Measurements from ENCODE around the gene ACER2. TPM values are rescaled to one million over a fixed set of nuclear protein-coding genes. Genes with fewer than 3 reads are reported as not detected.

The ACER2 gene
- total RNA-seq, 2 donors from 2014 or later = 6.8 to 7.3 TPM

DNA sequence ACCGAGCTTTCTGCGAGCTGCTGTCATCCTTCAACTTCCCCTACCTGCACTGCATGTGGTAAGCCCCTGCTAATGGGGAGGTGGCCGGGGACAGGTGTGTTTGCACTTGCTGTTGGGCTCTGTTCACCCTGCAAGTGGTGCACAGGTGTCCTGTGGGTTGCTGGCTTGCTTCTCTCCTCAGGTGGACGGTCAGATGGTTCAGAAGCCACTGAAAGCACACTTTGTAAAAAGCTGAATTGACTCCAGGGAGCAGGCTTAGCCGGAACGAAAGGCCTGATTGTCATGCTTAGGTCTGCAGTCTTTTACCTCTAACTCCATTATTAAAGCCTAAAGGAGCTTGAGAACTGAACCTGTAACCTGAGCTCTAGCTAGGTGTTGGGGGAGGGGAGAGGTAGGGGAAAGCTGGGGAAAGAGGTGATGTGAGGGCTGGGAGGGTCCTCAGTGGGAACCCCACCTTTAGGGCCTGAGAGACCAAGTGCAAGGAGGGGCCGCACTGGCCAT lies 37.6 kb downstream of the ACER2 start:
- DNase-seq (ENCODE audit: low spot score) (no peak), ATAC-seq (ENCODE audit: insufficient number of reproducible peaks, low FRiP score, low read depth) (no peak)

DNA sequence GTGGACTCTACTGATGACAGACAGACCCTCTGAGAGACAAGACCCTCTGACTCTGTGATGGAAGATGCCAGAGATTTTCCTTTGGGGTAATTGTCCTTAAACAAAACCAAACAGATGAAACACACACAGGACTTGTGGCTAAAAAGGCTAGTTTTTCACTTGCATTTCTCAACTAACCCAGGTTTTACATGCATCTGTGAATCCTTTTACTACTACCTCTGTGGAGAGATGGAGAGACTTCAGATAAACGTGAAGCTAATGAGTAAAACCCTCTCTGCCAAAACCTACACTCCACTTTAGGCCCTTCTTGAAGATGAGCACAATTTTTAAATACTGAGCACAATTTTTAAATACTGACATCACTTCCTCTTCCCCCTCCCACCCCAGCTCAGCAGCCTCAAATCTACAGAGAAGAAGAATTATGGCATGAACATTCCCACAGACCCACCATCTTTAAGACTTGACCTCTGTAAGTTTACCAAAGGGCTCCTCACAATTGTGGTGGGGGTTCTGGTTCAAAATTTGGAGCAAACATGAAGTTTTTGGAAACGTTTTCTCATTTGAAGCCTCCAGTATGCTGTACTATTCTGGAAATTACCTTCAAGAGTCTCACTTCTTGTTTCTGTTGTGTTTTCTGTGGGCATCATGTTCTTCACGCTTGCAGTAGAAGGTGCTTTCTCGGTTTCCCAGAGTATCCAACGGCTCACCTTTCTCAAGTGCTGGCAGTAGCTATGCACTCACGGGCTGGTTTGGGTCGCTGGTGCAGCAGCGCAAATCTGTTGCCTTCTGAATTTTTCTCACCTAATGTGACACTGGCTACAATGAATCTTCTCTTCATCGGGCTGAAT lies 42.7 kb downstream of the ACER2 start:
- H3K4me3 ChIP-seq = no peak overlapping the region
- H3K36me3 ChIP-seq = peaks cover 12% of the 10 kb centered on the region
- no peaks in the 10 kb centered on the region for H3K27me3 ChIP-seq (replicated peaks; ENCODE audit: insufficient read depth)
- peaks cover 0 to 1% of the 10 kb centered on the region in 2 donors for H3K4me1 ChIP-seq (ENCODE audit: control insufficient read depth in 1 of 2, low read depth in 2 of 2)
- DNase-seq (ENCODE audit: low spot score) (no peak), ATAC-seq (ENCODE audit: insufficient number of reproducible peaks, low FRiP score, low read depth) (no peak)
- TF ChIP-seq, protein P1, sequence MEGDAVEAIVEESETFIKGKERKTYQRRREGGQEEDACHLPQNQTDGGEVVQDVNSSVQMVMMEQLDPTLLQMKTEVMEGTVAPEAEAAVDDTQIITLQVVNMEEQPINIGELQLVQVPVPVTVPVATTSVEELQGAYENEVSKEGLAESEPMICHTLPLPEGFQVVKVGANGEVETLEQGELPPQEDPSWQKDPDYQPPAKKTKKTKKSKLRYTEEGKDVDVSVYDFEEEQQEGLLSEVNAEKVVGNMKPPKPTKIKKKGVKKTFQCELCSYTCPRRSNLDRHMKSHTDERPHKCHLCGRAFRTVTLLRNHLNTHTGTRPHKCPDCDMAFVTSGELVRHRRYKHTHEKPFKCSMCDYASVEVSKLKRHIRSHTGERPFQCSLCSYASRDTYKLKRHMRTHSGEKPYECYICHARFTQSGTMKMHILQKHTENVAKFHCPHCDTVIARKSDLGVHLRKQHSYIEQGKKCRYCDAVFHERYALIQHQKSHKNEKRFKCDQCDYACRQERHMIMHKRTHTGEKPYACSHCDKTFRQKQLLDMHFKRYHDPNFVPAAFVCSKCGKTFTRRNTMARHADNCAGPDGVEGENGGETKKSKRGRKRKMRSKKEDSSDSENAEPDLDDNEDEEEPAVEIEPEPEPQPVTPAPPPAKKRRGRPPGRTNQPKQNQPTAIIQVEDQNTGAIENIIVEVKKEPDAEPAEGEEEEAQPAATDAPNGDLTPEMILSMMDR (IDR thresholded peaks at IDR 0.05) = no peak
- H3K27ac ChIP-seq = no peak overlapping the region
- H3K9me3 ChIP-seq = no peaks in the 10 kb centered on the region

More for the DNA sequence above, 37.6 kb downstream of the ACER2 start:
- Histone ChIP-seq H3K27ac (no peak overlapping the region), H3K9me3 (no peaks in the 10 kb centered on the region), H3K36me3 (peaks cover 7% of the 10 kb centered on the region), H3K4me3 (no peak overlapping the region), H3K4me1 (ENCODE audit: control insufficient read depth in 1 of 2, low read depth in 2 of 2) (no peaks in the 10 kb centered on the region), H3K27me3 (replicated peaks; ENCODE audit: insufficient read depth) (no peaks in the 10 kb centered on the region)
- TF ChIP-seq, protein P1 (IDR thresholded peaks at IDR 0.05) = no peak

DNA sequence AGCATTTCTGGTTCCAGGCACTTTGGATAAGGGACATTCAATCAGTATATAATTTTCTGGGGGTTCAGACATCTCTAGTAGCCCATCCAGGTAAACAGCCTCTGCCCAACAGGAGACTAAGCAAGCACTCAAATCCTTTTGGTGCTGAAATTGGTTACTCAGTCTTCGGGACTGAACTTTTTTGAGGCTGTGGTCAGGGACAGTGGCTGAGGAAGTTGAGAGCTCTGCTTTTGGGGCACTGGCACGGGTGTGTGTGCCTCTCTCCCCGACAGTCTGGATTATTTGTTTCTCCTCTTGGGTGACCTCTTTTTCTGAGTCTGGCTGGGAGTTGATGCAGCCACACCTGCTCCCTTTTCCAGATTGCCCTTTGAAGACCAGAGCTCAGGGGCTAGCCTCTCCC lies 47.6 kb downstream of the ACER2 start:
- TF ChIP-seq, protein P1 (IDR thresholded peaks at IDR 0.05) = no peak
- Histone ChIP-seq H3K27me3 (replicated peaks; ENCODE audit: insufficient read depth) (no peaks in the 10 kb centered on the region), H3K4me3 (no peak overlapping the region), H3K36me3 (peaks cover 5% of the 10 kb centered on the region), H3K9me3 (no peaks in the 10 kb centered on the region), H3K4me1 (ENCODE audit: control insufficient read depth in 1 of 2, low read depth in 2 of 2) (peaks cover 2 to 15% of the 10 kb centered on the region in 2 donors), H3K27ac (peak overlapping the region; percentile 65 to 78)
- DNase-seq (ENCODE audit: low spot score) = no peak
- no peak for ATAC-seq (ENCODE audit: insufficient number of reproducible peaks, low FRiP score, low read depth)

DNA sequence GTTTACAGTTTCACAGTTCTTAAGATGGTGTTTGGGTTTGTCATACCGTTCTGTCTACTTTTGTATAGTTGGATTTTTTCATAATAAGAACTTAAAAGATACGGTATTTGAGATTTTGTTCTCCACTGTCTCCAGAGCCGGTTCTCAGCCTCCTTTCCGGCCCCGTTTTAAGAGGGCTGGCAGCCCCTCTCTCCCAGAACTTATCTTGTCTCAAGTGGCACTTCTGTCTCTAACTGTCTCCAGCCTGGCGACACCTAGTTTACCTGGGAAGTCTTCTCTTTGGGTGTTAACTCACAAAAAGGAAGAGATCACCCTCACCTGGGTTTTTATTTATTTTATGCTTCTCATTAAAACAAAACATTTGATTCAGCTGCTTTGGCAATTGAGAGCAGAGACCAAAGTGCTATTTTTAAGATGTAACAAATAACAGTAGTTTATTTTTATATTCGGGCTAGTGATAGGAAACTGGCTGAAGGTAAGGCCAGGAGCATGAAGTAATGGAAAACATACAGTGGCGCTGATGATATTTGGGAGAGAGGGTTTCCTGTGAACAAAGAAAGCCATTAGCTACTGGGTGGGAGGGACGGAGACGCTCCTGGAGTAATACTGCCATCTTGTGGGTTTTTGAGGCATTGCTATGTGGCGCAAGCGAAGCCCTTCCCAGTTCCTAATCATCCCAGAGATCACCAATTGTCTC lies 48.3 kb downstream of the ACER2 start:
- no peaks in the 10 kb centered on the region for H3K9me3 ChIP-seq
- H3K4me3 ChIP-seq = peak overlapping the region; percentile 58
- DNase-seq (ENCODE audit: low spot score) = no peak
- peaks cover under 1% of the 10 kb centered on the region for H3K36me3 ChIP-seq
- TF ChIP-seq, protein P1 (IDR thresholded peaks at IDR 0.05) = peak; percentile 94
- peaks cover 2 to 15% of the 10 kb centered on the region in 2 donors for H3K4me1 ChIP-seq (ENCODE audit: control insufficient read depth in 1 of 2, low read depth in 2 of 2)
- no peaks in the 10 kb centered on the region for H3K27me3 ChIP-seq (replicated peaks; ENCODE audit: insufficient read depth)
- peak; percentile 84 for ATAC-seq (ENCODE audit: insufficient number of reproducible peaks, low FRiP score, low read depth)
- peak overlapping the region; percentile 65 to 78 for H3K27ac ChIP-seq

DNA sequence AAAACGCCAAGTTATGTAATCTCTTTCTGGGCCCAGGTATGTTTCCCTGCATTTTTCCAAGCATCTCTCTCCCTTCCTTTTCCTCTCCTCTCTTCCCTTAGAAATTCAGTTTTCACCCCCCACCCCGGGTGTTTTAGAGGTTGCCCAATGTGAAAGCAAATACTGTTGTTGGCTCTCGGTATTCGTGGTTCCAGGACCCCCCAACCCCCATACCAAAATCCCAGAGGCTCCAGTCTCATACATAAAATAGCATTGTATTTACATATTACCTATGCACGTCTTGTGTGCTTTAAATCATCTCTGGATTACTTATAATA lies 48.8 kb downstream of the ACER2 start:
- Histone ChIP-seq H3K27ac (no peak overlapping the region), H3K4me1 (ENCODE audit: control insufficient read depth in 1 of 2, low read depth in 2 of 2) (peaks cover 2 to 15% of the 10 kb centered on the region in 2 donors), H3K9me3 (no peaks in the 10 kb centered on the region), H3K27me3 (replicated peaks; ENCODE audit: insufficient read depth) (no peaks in the 10 kb centered on the region), H3K36me3 (no peaks in the 10 kb centered on the region), H3K4me3 (peak overlapping the region; percentile 58)
- DNase-seq (ENCODE audit: low spot score) (no peak), ATAC-seq (ENCODE audit: insufficient number of reproducible peaks, low FRiP score, low read depth) (peak; percentile 7)
- TF ChIP-seq, protein P1 (IDR thresholded peaks at IDR 0.05) = no peak
